ENCODE results near the gene PRAC1.

DNA sequence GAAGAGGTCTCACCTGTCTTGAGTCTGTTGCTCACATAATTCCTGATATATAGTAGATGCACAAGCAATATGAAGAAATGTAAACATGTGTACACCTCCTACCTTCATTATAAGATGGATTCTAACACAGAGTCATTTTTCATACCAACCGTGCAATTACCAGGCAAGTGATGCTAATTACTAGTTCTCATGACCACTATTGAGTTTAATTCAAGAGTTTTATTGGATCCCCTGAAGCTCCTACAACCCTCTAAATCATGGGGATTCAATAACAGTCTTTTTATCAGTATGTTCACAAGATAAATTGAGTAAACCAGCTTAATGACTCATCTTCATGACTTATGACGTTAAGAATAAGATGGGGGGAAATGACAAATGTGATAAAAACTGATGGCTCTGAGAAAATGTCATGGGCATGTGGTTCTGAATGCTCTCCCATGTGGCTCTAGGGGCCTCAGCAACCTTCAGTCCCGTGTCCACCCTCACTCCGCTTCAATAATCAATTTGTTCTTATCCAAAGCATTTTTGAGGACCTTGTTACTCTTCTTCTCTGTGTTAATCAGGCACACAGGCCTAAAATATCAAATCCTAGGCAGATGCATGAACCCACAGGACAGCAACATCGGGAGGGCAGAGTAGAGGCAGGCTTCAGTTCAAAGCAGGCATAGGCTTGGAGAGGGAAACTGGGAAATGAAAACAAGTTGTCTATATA lies 42.8 kb downstream of the PRAC1 start:
- TF ChIP-seq POLR2AphosphoS5 (IDR thresholded peaks at IDR 0.05) (no peak), CTCF (IDR thresholded peaks at IDR 0.05) (no peak), POLR2A (IDR thresholded peaks at IDR 0.05) (no peak)

All from stomach (tissue), 4 donors.